Prostate gland (tissue), 2 donors: ENCODE results near the gene HYOU1.

Experiments
- CTCF ChIP-seq, 4 experiments: fragments of 200-600 bp in 2 of 4; fragments of 450-650 bp in 2 of 4; sonication (generic) in 2 of 4; IDR thresholded peaks; 1 replicate in 3 of 4; 2 replicates in 1 of 4; pipeline ENCODE4 v1.5.1; 2016 to 2019; ENCODE audit warnings: antibody characterized with exemption in 4 of 4, mild to moderate bottlenecking in 2 of 4, moderate library complexity in 2 of 4
- POLR2A ChIP-seq: fragments of 450-650 bp; IDR thresholded peaks from one replicate; pipeline ENCODE4 v1.6.1; 2016; ENCODE audit warnings: antibody characterized with exemption, mild to moderate bottlenecking
- POLR2AphosphoS5 ChIP-seq: sonication (generic); formaldehyde crosslinking; IDR thresholded peaks from one replicate; pipeline ENCODE4 v1.6.1; 2017; ENCODE audit warnings: antibody characterized with exemption

DNA sequence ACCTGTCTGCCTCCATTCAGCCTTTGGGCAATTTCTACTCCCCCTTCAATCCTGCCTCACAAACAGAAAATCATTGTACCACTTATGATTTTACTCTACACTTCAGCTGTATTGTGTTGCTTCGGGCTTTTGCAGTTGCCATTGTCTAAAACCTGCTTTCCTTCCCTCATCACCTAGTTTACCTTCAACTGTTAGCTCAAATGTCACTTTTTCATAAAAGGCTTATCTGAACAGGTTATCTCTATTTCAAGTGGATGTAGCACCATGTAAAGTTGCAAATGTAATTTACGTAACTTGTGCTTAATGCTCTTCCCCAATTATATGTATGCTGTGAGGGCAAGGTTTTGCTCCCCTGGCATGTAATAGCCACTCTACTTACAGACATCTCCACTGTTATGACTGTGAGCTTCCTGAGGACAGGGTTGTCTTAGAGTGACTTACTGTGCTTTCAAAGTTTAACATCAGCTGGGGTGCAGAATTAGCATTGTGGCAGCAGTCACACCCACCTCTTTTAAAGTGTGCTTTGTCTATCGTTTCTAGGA is 44.3 kb downstream of the HYOU1 start:
- TF ChIP-seq CTCF (IDR thresholded peaks at IDR 0.05), result no peak
- TF ChIP-seq POLR2A, result no peak
- no peak for TF ChIP-seq POLR2AphosphoS5
